DOHH2 (cell line): ENCODE results near the gene PRSS38.

Source experiments
- EZH2phosphoT487 ChIP-seq: fragments of 200-600 bp; sonication (generic); IDR thresholded peaks from 2 replicates; pipeline ENCODE4 v1.6.1; 2017; ENCODE audit warnings: borderline replicate concordance, mild to moderate bottlenecking, antibody characterized with exemption, low read length, moderate library complexity, mixed read lengths
- TF ChIP-seq, protein P1 (sequence below): fragments of 200-600 bp; sonication (generic); IDR thresholded peaks from one replicate; pipeline ENCODE4 v1.5.1; 2014; ENCODE audit warnings: antibody characterized with exemption, mild to moderate bottlenecking, low read depth, low read length; ENCODE audit not compliant: poor library complexity, severe bottlenecking

GRCh38 chr1:227805606-227806197 lies 9.8 kb upstream of the PRSS38 start:
- TF ChIP-seq, protein P1, sequence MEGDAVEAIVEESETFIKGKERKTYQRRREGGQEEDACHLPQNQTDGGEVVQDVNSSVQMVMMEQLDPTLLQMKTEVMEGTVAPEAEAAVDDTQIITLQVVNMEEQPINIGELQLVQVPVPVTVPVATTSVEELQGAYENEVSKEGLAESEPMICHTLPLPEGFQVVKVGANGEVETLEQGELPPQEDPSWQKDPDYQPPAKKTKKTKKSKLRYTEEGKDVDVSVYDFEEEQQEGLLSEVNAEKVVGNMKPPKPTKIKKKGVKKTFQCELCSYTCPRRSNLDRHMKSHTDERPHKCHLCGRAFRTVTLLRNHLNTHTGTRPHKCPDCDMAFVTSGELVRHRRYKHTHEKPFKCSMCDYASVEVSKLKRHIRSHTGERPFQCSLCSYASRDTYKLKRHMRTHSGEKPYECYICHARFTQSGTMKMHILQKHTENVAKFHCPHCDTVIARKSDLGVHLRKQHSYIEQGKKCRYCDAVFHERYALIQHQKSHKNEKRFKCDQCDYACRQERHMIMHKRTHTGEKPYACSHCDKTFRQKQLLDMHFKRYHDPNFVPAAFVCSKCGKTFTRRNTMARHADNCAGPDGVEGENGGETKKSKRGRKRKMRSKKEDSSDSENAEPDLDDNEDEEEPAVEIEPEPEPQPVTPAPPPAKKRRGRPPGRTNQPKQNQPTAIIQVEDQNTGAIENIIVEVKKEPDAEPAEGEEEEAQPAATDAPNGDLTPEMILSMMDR: no peak
- no peak for TF ChIP-seq EZH2phosphoT487
